GM21528 (cell line): ENCODE results near the gene FCHO1.
"Not testable (repeated sequence)": the region's sequence is repeated elsewhere in the genome, so short reads cannot be mapped to it uniquely, and the experiment has no call there.

Source experiments
- ATAC-seq: cut with Tn5 transposase; IDR thresholded peaks from one replicate; pipeline ENCODE4 v1.9.1; 2021; ENCODE audit warnings: mild to moderate bottlenecking, moderate library complexity; ENCODE audit not compliant: unreplicated experiment, low FRiP score

The FCHO1 gene

GRCh38 chr19:17758515-17758914, 7.2 kb downstream of the FCHO1 start:
- no peak for ATAC-seq

- no peak for ATAC-seq
Observed at GRCh38 chr19:17761148-17761547, 9.9 kb downstream of the FCHO1 start.

- no peak for ATAC-seq
Observed at GRCh38 chr19:17762505-17763229, 11.4 kb downstream of the FCHO1 start.

GRCh38 chr19:17764348-17764747, 13.1 kb downstream of the FCHO1 start:
- ATAC-seq, result no peak

- no peak for ATAC-seq
Observed at GRCh38 chr19:17765069-17765618, 13.9 kb downstream of the FCHO1 start.

GRCh38 chr19:17766543-17767131, 15.4 kb downstream of the FCHO1 start:
- ATAC-seq, result no peak

GRCh38 chr19:17767559-17767958, 16.3 kb downstream of the FCHO1 start:
- ATAC-seq, result no peak

- ATAC-seq, result no peak
Observed at GRCh38 chr19:17770613-17771012, 19.3 kb downstream of the FCHO1 start.

- no peak for ATAC-seq
Observed at GRCh38 chr19:17772172-17772571, 20.9 kb downstream of the FCHO1 start.

- no peak for ATAC-seq
Observed at GRCh38 chr19:17775245-17775927, 24.1 kb downstream of the FCHO1 start.

- peak; percentile 56 for ATAC-seq
Observed at GRCh38 chr19:17775991-17776803, 24.9 kb downstream of the FCHO1 start.

GRCh38 chr19:17777840-17778239, 26.6 kb downstream of the FCHO1 start:
- ATAC-seq, result not testable (repeated sequence)

- no peak for ATAC-seq
Observed at GRCh38 chr19:17778251-17778967, 27.1 kb downstream of the FCHO1 start.

GRCh38 chr19:17778968-17779929, 28.0 kb downstream of the FCHO1 start:
- no peak for ATAC-seq

GRCh38 chr19:17780781-17781180, 29.5 kb downstream of the FCHO1 start:
- no peak for ATAC-seq

- not testable (repeated sequence) for ATAC-seq
Observed at GRCh38 chr19:17783721-17784120, 32.4 kb downstream of the FCHO1 start.

- no peak for ATAC-seq
Observed at GRCh38 chr19:17784201-17785008, 33.1 kb downstream of the FCHO1 start.
